Fibroblast of lung (primary cell): Measurements from ENCODE around the gene NDUFS3.

ENCODE experiments used
- EZH2 ChIP-seq: IDR thresholded peaks from 2 replicates; pipeline ENCODE4 v1.5.1; 2012; ENCODE audit warnings: low read length, control low read depth, mild to moderate bottlenecking; ENCODE audit errors: missing control alignments
- TF ChIP-seq, protein P1 (sequence below), 2 donors: IDR thresholded peaks in 1 of 2; conservative IDR thresholded peaks in 1 of 2; 1 replicate in 1 of 2; 2 replicates in 1 of 2; pipeline ENCODE4 v1.5.1; 2011 to 2012; ENCODE audit warnings: low read length in 2 of 2, control low read depth in 1 of 2, inconsistent platforms in 1 of 2, low read depth in 1 of 2, mild to moderate bottlenecking in 1 of 2

DNA sequence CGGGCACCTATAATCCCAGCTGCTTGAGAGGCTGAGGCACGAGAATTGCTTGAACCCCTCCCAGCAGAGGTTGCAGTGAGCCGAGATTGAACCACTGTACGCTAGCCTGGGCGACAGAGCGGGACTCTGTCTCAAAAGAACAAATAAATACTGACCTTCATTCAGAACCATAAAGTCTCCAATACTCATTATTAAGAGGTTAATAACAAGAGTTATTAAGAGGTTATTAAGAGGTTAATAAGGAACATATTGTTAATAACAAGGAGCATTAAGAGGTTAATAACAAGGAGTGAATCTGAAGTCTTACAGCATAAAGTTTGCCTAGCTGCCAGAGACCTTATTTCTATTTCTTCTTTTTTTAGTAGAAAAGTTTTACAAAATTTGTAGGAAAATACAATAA is 33.6 kb upstream of the NDUFS3 start:
- TF ChIP-seq, protein P1, sequence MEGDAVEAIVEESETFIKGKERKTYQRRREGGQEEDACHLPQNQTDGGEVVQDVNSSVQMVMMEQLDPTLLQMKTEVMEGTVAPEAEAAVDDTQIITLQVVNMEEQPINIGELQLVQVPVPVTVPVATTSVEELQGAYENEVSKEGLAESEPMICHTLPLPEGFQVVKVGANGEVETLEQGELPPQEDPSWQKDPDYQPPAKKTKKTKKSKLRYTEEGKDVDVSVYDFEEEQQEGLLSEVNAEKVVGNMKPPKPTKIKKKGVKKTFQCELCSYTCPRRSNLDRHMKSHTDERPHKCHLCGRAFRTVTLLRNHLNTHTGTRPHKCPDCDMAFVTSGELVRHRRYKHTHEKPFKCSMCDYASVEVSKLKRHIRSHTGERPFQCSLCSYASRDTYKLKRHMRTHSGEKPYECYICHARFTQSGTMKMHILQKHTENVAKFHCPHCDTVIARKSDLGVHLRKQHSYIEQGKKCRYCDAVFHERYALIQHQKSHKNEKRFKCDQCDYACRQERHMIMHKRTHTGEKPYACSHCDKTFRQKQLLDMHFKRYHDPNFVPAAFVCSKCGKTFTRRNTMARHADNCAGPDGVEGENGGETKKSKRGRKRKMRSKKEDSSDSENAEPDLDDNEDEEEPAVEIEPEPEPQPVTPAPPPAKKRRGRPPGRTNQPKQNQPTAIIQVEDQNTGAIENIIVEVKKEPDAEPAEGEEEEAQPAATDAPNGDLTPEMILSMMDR (conservative IDR thresholded peaks at IDR 0.05 in 1 of 2, IDR thresholded peaks at IDR 0.05 in 1 of 2; ENCODE audit: low read depth in 1 of 2, low read length in 2 of 2): no peak
- no peak for TF ChIP-seq EZH2
